HG02885 (cell line): Measurements from ENCODE around the gene ZNF724.
"Not testable (repeated sequence)": the region's sequence is repeated elsewhere in the genome, so short reads cannot be mapped to it uniquely, and the experiment has no call there.

Source experiments
- ATAC-seq: cut with Tn5 transposase; IDR thresholded peaks from one replicate; pipeline ENCODE4 v1.9.1; 2021; ENCODE audit warnings: mild to moderate bottlenecking; ENCODE audit not compliant: unreplicated experiment, poor library complexity

The ZNF724 gene

GRCh38 chr19:23254141-23254910, 4.1 kb upstream of the ZNF724 start:
- ATAC-seq = no peak

GRCh38 chr19:23253256-23253655, 3.1 kb upstream of the ZNF724 start:
- ATAC-seq = not testable (repeated sequence)

- no peak for ATAC-seq
These were observed 8.8 kb downstream of the ZNF724 start for GRCh38 chr19:23241419-23241818.

GRCh38 chr19:23222998-23223652, 27.1 kb downstream of the ZNF724 start:
- no peak for ATAC-seq

- ATAC-seq = no peak
These were observed 46.3 kb downstream of the ZNF724 start for GRCh38 chr19:23203841-23204344.

GRCh38 chr19:23190341-23190740, 59.9 kb downstream of the ZNF724 start:
- no peak for ATAC-seq

GRCh38 chr19:23183251-23183650, 66.9 kb downstream of the ZNF724 start:
- no peak for ATAC-seq
